Measurements from ENCODE around the gene ZNF324B.
"Not testable (repeated sequence)": the region's sequence is repeated elsewhere in the genome, so short reads cannot be mapped to it uniquely, and the experiment has no call there.

Gene ZNF324B

GRCh38 chr19:58456111-58456510, 4.7 kb downstream of the ZNF324B start:
- no peak for DNase-seq

DNA sequence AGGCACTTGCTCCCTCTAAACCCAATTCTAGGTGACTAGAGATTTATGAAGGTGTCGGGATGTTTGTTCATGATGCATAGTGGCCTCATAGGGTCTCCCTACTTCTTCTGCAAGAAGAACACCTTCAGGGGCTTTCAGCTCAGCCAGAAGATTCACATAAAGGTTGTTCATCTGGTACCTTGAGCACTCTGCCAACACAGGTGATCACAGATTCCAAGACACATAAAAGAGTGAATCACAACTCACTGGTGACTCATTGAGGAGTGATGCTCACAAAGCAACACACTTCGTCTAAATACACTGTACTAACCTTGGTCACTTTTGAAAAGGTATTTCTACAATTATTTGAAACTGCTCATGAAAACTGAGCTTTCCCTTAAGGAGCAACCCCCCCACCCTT, 8.6 kb downstream of the ZNF324B start:
- no peak for DNase-seq

DNA sequence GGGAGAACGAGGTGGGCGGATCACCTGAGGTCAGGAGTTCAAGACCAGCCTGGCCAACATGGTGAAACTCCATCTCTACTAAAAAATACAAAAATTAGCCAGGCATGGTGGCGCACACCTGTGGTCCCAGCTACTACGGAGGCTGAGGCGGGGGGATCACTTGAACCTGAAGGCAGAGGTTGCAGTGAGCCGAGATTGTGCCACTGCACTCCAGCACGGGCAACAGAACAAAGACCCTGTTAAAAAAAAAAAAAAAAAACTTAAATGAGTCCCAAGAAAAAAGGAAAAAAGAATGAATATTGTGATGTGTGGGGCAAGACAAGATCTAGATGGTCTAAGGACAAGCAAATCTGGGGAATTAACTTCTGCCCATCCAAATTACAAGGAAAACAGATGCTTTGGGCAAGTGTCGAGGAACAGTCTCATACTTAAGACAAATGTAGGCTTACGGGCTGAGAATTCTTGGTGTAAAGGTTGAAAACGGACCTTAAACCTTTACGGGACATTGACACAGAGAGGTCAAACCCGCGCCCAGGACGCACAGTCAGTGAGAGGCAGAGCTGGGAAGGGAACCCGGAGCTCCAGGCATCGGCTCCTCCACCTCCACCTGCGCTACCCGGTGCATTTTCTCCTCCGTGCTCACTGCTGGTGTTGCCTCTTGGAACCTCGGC, 14.8 kb downstream of the ZNF324B start:
- no peak for DNase-seq

DNA sequence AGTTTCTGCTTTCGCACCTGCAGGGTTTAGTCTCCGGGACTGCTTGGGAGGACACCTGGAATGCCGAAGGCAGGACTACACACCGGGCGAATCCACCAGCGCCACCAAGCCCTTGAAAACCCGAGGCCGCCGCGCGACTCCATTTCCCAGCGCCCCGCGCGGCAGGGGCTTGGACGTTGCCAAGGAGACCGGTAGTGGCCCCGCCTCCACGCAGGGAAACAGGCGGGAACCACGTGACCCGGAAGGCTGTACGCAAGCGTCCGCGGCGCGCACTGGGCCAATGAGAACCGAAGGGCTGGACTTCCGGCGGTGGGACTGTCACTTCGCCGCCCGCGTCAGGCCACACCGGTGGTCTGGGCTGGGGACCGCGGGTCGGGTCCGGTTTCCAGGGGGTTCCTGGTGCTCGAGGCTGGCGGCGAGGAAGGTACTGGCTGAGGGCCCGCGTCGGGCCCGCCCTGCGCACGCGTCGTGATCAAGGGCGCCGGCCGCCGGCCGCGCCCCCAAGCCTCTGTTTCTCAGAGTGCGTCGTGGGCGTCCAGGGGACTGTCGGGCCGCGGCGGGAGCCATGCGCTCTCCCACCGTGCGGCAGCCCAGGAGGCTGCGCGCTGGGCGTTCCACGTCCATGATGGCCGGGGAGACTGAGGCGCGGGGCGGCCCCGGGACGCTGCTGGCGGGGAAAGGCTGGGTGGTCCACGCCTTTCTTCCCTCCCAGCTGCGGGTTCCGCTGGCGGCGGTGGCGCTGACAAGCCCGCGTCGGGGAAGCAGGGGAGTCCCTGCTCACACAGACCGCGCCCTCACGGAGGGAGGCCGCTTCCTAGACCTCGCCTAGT, 15.6 kb downstream of the ZNF324B start, which contains the start of gene ZNF324:
Gene ZNF324 (plus strand): TSS at position 321 of the 830 bp plus-strand sequence. CDS start 2,106 bp downstream, outside the sequence.
- DNase-seq = peak; percentile 93

GRCh38 chr19:58468216-58468839, 16.9 kb downstream of the ZNF324B start:
- no peak for DNase-seq

GRCh38 chr19:58469241-58470013, 18.0 kb downstream of the ZNF324B start:
- DNase-seq = no peak

DNA sequence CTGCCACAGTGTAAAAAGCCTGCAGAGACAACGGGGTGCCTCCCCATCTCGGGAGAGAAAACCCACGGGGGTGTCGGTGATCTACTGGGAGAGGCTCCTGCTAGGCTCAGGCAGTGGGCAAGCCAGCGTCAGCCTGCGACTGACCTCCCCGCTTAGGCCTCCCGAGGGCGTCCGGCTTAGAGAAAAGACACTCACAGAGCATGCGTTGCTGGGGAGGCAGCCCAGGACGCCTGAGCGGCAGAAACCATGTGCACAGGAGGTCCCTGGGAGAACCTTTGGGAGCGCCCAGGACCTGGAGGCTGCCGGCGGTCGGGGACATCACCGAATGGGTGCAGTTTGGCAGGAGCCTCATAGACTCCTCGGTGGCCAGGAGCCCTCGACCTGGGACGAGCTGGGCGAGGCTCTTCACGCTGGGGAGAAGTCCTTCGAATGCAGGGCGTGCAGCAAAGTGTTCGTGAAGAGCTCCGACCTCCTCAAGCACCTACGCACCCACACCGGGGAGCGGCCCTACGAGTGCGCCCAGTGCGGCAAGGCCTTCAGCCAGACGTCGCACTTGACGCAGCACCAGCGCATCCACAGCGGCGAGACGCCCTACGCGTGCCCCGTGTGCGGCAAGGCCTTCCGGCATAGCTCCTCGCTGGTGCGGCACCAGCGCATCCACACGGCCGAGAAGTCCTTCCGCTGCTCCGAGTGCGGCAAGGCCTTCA, 19.6 kb downstream of the ZNF324B start:
- DNase-seq = not testable (repeated sequence)

- DNase-seq = no peak
Measured at GRCh38 chr19:58471736-58472135, 20.3 kb downstream of the ZNF324B start.

DNA sequence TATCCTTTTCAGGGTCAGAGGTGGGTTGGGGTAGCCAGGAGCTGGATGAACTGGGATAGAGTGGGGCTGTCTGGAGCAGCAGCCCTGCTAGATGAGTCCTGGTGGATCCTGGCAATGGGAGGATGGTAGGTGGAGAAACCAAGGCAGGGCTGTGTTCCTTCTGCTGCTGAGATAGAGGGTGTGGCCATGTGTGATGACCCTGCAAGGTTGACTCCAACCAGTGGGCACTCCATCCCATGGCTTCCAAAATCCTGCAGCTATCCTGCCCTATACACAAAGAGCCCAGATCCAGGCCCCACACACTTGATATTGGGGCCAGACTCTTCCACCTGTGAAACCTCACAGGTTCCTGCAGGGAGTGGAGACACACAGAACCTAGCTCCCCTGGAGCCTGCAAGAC, 22.4 kb downstream of the ZNF324B start:
- no peak for DNase-seq

DNA sequence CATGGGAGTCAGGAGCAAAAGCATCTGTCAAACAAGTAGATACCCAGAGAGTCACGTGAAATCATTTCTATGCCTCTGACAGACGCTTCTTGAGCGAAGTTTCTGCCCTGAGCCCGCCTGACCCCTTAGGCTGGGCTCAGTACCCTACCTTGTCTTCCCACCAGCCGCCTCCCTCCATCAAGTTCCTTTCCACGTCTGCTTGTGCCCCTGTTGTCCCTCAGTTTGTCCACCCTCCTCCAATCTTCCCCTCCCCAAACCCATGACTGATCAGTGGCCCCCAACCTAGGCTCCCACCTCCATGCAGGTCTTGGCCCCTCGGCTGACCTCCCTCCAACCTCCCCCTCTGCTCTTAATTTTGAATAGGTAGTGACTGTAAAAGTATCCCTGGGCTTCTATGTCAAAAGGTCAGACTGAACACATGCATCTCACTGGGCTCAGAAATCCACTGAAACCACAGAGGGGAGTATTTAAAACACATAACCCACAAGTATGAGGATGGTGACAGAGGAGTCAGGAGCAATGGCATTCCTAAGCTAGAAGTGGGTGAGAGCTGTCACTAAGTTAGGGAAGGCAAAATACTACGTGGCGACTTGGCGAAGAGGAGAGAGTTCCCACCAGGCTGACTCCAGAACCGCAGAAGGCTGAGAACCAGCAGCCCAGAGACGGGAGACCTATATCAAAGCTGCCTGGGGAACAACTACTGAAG, 23.0 kb downstream of the ZNF324B start:
- DNase-seq = peak; percentile 69

DNA sequence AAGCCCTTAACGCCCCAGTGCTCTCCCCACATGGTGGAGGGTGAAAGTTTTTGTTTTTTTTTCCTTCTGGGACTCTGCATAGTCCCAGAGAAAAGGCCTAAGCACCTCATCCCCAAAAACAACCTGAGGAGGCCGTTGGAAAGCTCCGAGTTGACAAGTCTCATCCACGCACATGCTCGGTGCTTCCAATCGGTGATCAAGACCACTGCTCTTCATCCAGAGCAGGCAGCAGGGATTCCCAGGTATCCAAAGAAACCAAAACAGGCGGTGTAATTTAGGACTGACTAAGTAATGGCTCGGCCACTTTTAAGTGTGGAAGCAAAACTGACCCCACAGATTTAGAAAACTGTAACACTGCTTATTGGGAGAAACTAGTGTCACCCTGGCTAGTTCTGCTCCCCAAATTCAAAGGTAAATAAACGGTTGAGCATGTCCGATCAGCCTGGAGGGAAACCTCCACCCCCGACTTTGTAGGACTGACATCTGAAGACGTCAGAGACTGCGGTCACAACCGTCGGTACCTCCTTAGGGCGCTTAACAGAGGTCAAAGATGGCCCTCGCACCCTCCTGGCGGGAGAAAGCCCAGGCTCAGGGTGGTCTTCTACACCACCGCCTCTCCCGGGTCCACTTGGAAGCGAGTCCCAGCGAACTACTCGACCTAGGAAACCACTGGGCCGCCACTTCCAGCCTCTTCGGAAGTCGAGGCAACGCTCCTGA, 23.7 kb downstream of the ZNF324B start:
- no peak for DNase-seq

GRCh38 chr19:58475714-58476497, 24.5 kb downstream of the ZNF324B start, which contains the start of gene ZNF446:
ZNF446 (plus strand) TSS chr19:58476352; CDS start chr19:58477219, 867 bp downstream.
- peak; percentile 96 for DNase-seq

DNA sequence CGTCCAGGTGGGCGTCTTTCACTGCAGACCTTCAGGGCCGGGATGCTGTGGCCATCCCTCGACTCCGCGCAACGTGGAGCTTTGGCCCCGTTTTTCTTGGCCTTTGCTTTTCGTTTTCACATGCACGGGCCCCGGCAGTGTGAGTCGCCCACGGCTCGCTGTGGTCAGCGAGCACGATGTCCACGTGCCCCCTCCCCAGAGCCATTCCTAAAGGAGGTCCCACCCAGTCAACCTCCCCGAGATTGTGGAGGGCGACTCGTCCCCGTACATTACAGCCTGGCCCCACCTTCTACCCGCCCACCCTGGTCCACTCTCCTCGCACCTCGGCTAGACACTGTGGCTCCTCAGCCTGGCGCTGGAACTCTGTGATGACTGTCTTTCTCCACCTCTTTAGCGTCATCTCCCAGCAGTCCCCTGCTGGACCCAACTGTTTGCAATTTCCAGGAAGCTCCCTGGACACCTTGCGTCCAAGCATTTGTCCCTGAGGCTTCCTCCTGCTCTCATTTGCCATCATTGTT, 25.1 kb downstream of the ZNF324B start:
- DNase-seq = no peak

DNA sequence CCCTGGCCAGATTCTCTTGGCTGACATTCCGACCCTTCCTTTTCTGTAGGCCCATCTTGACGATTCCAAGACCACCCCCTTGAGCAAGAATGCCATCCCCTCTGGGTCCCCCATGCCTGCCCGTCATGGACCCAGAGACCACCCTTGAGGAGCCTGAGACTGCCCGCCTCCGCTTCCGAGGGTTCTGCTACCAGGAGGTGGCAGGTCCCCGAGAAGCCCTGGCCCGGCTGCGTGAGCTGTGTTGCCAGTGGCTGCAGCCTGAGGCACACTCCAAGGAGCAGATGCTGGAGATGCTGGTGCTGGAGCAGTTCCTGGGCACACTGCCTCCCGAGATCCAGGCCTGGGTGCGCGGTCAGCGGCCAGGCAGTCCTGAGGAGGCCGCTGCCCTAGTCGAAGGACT, 25.7 kb downstream of the ZNF324B start:
- DNase-seq = no peak

DNA sequence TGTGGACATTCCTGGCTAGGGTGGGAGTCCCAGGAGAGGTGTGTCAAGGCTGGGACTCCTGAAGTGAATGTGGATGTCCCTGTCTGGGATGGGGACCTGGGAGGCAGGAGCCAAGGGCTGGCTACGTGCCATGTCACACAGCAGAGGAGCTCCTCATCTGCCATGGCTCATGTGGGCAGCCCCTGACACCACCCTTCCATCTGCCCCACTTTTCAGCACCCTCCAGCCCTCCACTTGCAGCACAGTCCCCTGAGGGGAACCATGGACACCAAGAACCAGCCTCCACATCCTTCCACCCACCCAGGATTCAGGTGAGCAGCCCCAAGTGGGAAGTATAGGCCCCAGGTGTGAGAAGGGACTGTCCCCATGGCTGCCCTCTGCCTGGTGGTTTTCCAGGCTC, 26.4 kb downstream of the ZNF324B start:
- DNase-seq = no peak

GRCh38 chr19:58479303-58479702, 27.9 kb downstream of the ZNF324B start:
- no peak for DNase-seq

- no peak for DNase-seq
Measured at GRCh38 chr19:58479736-58480480, 28.5 kb downstream of the ZNF324B start.

GRCh38 chr19:58480481-58480830, 29.0 kb downstream of the ZNF324B start:
- no peak for DNase-seq

DNA sequence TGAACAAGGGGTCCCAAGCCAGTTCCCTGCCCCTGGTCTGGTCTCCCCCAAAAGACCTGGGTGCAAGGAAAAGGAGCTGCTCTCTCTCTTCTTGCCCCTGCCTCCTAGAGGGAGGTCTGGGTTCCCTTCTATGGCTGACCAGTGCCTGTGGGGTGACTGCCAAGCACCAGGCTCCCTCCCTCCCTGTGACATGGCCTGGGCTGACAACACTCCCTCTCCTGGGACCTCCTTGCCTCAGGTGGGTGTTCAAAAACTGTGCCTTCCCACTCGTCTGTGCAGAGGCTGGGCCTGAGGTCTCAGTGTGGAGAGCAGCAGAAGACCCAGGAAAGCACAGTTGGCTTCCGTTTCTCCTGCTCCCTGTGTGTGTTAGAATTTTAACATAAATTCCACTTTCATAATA, 29.4 kb downstream of the ZNF324B start:
- no peak for DNase-seq
